ENCODE data around the gene TASP1. TPM values are rescaled to one million over a fixed set of nuclear protein-coding genes. Genes with fewer than 3 reads are reported as not detected.

Gene TASP1
- total RNA-seq, 1 experiment from 2014 or later, result 8.9 TPM

GRCh38 chr20:13396022-13396421, 242.7 kb downstream of the TASP1 start:
- no peak for DNase-seq (ENCODE audit: low read depth, low spot score)
- Histone ChIP-seq H3K4me3 (ENCODE audit: low read depth in 2 of 2, low read length in 2 of 2) (no peak overlapping the region), H3K4me1 (ENCODE audit: control insufficient read depth, insufficient read depth, low read length) (no peaks in the 10 kb centered on the region), H3K27me3 (ENCODE audit: control insufficient read depth, insufficient read depth, low read length) (no peaks in the 10 kb centered on the region), H3K27ac (ENCODE audit: low read length) (no peak overlapping the region), H3K36me3 (ENCODE audit: control insufficient read depth, insufficient read depth, low read length) (no peaks in the 10 kb centered on the region), H3K9me3 (ENCODE audit: control insufficient read depth, insufficient read depth, low read depth, low read length) (no peaks in the 10 kb centered on the region)
- BruUV-seq (replicated peaks), result no TSS peak
- in situ Hi-C loops (cut with HindIII; ENCODE audit: low pct_unique_long_range_greater_than_20kb, low sequenced_read_pairs) (no loop called here), intact Hi-C loops (cut with micrococcal nuclease; ENCODE audit: unreplicated experiment) (no loop called here)
- ChIA-PET POLR2A (no interaction called here), CTCF (interaction anchor here (0.7 kb wide), 1 partner anchor 358 kb away, joined by 5 read pairs; no protein-coding TSS in a partner anchor)
- ATAC-seq, result no peak
- TF ChIP-seq SIN3A (IDR thresholded peaks at IDR 0.05; ENCODE audit: borderline replicate concordance, insufficient read depth, low read depth, low read length) (no peak), CTCF (IDR thresholded peaks at IDR 0.05) (no peak), POLR2AphosphoS5 (IDR thresholded peaks at IDR 0.05; ENCODE audit: low read depth, low read length) (no peak), REST (IDR thresholded peaks at IDR 0.05; ENCODE audit: insufficient read depth in 1 of 2, low read depth in 2 of 2, low read length in 1 of 2) (no peak), TCF7L2 (IDR thresholded peaks at IDR 0.05; ENCODE audit: low read depth, low read length) (no peak)

GRCh38 chr20:13395232-13395631, 243.5 kb downstream of the TASP1 start:
- in situ Hi-C loops (cut with HindIII; ENCODE audit: low pct_unique_long_range_greater_than_20kb, low sequenced_read_pairs), result no loop called here
- intact Hi-C loops (cut with micrococcal nuclease; ENCODE audit: unreplicated experiment), result no loop called here
- Histone ChIP-seq H3K4me1 (ENCODE audit: control insufficient read depth, insufficient read depth, low read length) (no peaks in the 10 kb centered on the region), H3K4me3 (ENCODE audit: low read depth in 2 of 2, low read length in 2 of 2) (no peak overlapping the region), H3K27me3 (ENCODE audit: control insufficient read depth, insufficient read depth, low read length) (no peaks in the 10 kb centered on the region), H3K27ac (ENCODE audit: low read length) (no peak overlapping the region), H3K36me3 (ENCODE audit: control insufficient read depth, insufficient read depth, low read length) (no peaks in the 10 kb centered on the region), H3K9me3 (ENCODE audit: control insufficient read depth, insufficient read depth, low read depth, low read length) (no peaks in the 10 kb centered on the region)
- ATAC-seq, result no peak
- ChIA-PET CTCF (interaction anchor here (0.7 kb wide), 1 partner anchor 152 kb away, joined by 4 read pairs; no protein-coding TSS in a partner anchor), POLR2A (no interaction called here)
- no peak for TF ChIP-seq SIN3A (IDR thresholded peaks at IDR 0.05; ENCODE audit: borderline replicate concordance, insufficient read depth, low read depth, low read length)
- TF ChIP-seq POLR2AphosphoS5 (IDR thresholded peaks at IDR 0.05; ENCODE audit: low read depth, low read length), result no peak
- no peak for TF ChIP-seq TCF7L2 (IDR thresholded peaks at IDR 0.05; ENCODE audit: low read depth, low read length)
- TF ChIP-seq CTCF (IDR thresholded peaks at IDR 0.05), result no peak
- TF ChIP-seq REST (IDR thresholded peaks at IDR 0.05; ENCODE audit: insufficient read depth in 1 of 2, low read depth in 2 of 2, low read length in 1 of 2), result no peak
- no peak for DNase-seq (ENCODE audit: low read depth, low spot score)
- BruUV-seq (replicated peaks), result no TSS peak

All from Panc1 (cell line).